OCI-LY7 (cell line): ENCODE results near the gene EDNRB. TPM values are rescaled to one million over a fixed set of nuclear protein-coding genes. Genes with fewer than 3 reads are reported as not detected.

Source experiments
- BruUV-seq: library from RNA; stranded (reverse); fragments of 400-500 nt; replicated peaks from 2 replicates; lab custom pipeline; 2021; lab: Mats Ljungman, UMichigan
- CTCF ChIA-PET: fragments of 300-600 bp; sonication (Branson Sonifier 250); formaldehyde crosslinking; loops from one replicate; lab custom pipeline; 2022; ENCODE audit warnings: antibody characterized with exemption; ENCODE audit not compliant: unreplicated experiment; lab: Charles Lee
- POLR2A ChIA-PET: fragments of 300-600 bp; sonication (Branson Sonifier 250); formaldehyde crosslinking; loops from one replicate; lab custom pipeline; 2022; ENCODE audit warnings: antibody characterized with exemption; lab: Charles Lee
- DNase-seq: peaks from one replicate; pipeline ENCODE4 v3.0.0-alpha.2; 2015; ENCODE audit warnings: low spot score
- H2AFZ ChIP-seq: fragments of 200-600 bp; sonication (generic), shearing (Covaris generic); 2 replicates; pipeline ENCODE4 v1.6.1; 2014; ENCODE audit warnings: mild to moderate bottlenecking, antibody characterized with exemption, low read length, moderate library complexity
- H3K27ac ChIP-seq: fragments of 200-600 bp; sonication (generic); 2 replicates; pipeline ENCODE4 v1.5.1; 2014; ENCODE audit warnings: mixed run types, low read depth, mild to moderate bottlenecking, moderate library complexity, low read length, inconsistent platforms; ENCODE audit not compliant: poor library complexity, severe bottlenecking
- H3K36me3 ChIP-seq: fragments of 200-600 bp; sonication (generic); 2 replicates; pipeline ENCODE4 v1.6.1; 2014; ENCODE audit warnings: mild to moderate bottlenecking, antibody characterized with exemption, low read length, moderate library complexity, mixed read lengths; ENCODE audit not compliant: insufficient read depth
- H3K4me1 ChIP-seq: fragments of 200-600 bp; sonication (generic); 2 replicates; pipeline ENCODE4 v1.5.1; 2014; ENCODE audit warnings: mild to moderate bottlenecking, low read length; ENCODE audit not compliant: insufficient read depth, poor library complexity, severe bottlenecking
- H3K4me2 ChIP-seq: fragments of 200-600 bp; sonication (generic); 2 replicates; pipeline ENCODE4 v1.6.1; 2014; ENCODE audit warnings: mild to moderate bottlenecking, low read length
- H3K4me3 ChIP-seq: fragments of 200-600 bp; sonication (generic); 2 replicates; pipeline ENCODE4 v1.5.1; 2014; ENCODE audit warnings: mild to moderate bottlenecking, low read depth, low read length; ENCODE audit not compliant: poor library complexity, severe bottlenecking
- H3K79me2 ChIP-seq: fragments of 200-600 bp; sonication (generic); 2 replicates; pipeline ENCODE4 v1.6.1; 2016; ENCODE audit warnings: low read depth, mild to moderate bottlenecking, low read length, moderate library complexity, mixed read lengths; ENCODE audit not compliant: insufficient read depth
- H3K9me2 ChIP-seq: fragments of 200-600 bp; sonication (generic); 2 replicates; pipeline ENCODE4 v1.6.1; 2016; ENCODE audit warnings: mild to moderate bottlenecking, low read length, mixed read lengths; ENCODE audit not compliant: insufficient read depth
- H3K9me3 ChIP-seq: fragments of 200-600 bp; sonication (generic); 2 replicates; pipeline ENCODE4 v1.6.1; 2014; ENCODE audit warnings: mild to moderate bottlenecking, mixed run types, low read length, mixed read lengths
- H4K20me1 ChIP-seq: fragments of 200-600 bp; sonication (generic); 2 replicates; pipeline ENCODE4 v1.6.1; 2014; ENCODE audit warnings: mild to moderate bottlenecking, antibody characterized with exemption, low read length, moderate library complexity, mixed read lengths; ENCODE audit not compliant: insufficient read depth
- CTCF ChIP-seq: fragments of 200-600 bp; sonication (generic); conservative IDR thresholded peaks from 2 replicates; pipeline ENCODE4 v1.5.1; 2014; ENCODE audit warnings: mild to moderate bottlenecking, antibody characterized with exemption, low read length, moderate library complexity, mixed read lengths
- EZH2phosphoT487 ChIP-seq: fragments of 200-600 bp; sonication (generic); IDR thresholded peaks from 2 replicates; pipeline ENCODE4 v1.6.1; 2018; ENCODE audit warnings: low read depth, borderline replicate concordance, mild to moderate bottlenecking, mixed run types, antibody characterized with exemption, low read length, moderate library complexity, mixed read lengths
- intact Hi-C: fragments of 100-400 bp; cut with micrococcal nuclease; formaldehyde crosslinking; loops from one replicate; pipeline ENCODE4 v1.10.0; 2022; ENCODE audit not compliant: unreplicated experiment
- total RNA-seq, 2 experiments: library from RNA; depleted of rRNA in 1 of 2; stranded (reverse); fragments of >200 nt in 1 of 2; shearing (Covaris generic) in 1 of 2; gene quantifications; 2 replicates each; pipeline ENCODE4 v1.2.3, GENCODE V29; 2014 to 2022

EDNRB gene
- total RNA-seq, 2 experiments from 2014 or later = not detected

GRCh38 chr13:77891486-77891885 is 27.1 kb downstream of the EDNRB start:
- Histone ChIP-seq H3K79me2 (no peaks in the 10 kb centered on the region), H3K9me2 (no peaks in the 10 kb centered on the region), H3K36me3 (no peaks in the 10 kb centered on the region), H3K4me2 (no peak overlapping the region), H3K4me3 (no peak overlapping the region), H3K9me3 (no peaks in the 10 kb centered on the region), H2AFZ (no peak overlapping the region), H4K20me1 (no peaks in the 10 kb centered on the region), H3K27ac (no peak overlapping the region), H3K4me1 (no peaks in the 10 kb centered on the region)
- CTCF ChIA-PET = no interaction called here
- TF ChIP-seq EZH2phosphoT487 (no peak), CTCF (no peak)
- POLR2A ChIA-PET = no interaction called here
- intact Hi-C loops = no loop called here
- DNase-seq = no peak
- no TSS peak for BruUV-seq

- intact Hi-C loops = no loop called here
- CTCF ChIA-PET = no interaction called here
These were observed 27.6 kb downstream of the EDNRB start for GRCh38 chr13:77891041-77891440.

GRCh38 chr13:77883328-77883727 is 35.3 kb downstream of the EDNRB start:
- ChIA-PET CTCF (no interaction called here), POLR2A (no interaction called here)
- no peaks in the 10 kb centered on the region for H3K9me2 ChIP-seq
- H3K27ac ChIP-seq = no peak overlapping the region
- H3K36me3 ChIP-seq = no peaks in the 10 kb centered on the region
- H3K9me3 ChIP-seq = no peaks in the 10 kb centered on the region
- TF ChIP-seq EZH2phosphoT487 (no peak), CTCF (no peak)
- no peak overlapping the region for H3K4me3 ChIP-seq
- intact Hi-C loops = no loop called here
- DNase-seq = no peak
- H2AFZ ChIP-seq = no peak overlapping the region
- H3K4me1 ChIP-seq = no peaks in the 10 kb centered on the region
- no peaks in the 10 kb centered on the region for H3K79me2 ChIP-seq
- BruUV-seq = no TSS peak
- no peak overlapping the region for H3K4me2 ChIP-seq
- H4K20me1 ChIP-seq = no peaks in the 10 kb centered on the region

More at GRCh38 chr13:77891041-77891440, 27.6 kb downstream of the EDNRB start:
- no peak for DNase-seq
- Histone ChIP-seq H3K4me2 (no peak overlapping the region), H3K79me2 (no peaks in the 10 kb centered on the region), H3K9me2 (no peaks in the 10 kb centered on the region), H3K4me3 (no peak overlapping the region), H3K36me3 (no peaks in the 10 kb centered on the region), H2AFZ (no peak overlapping the region), H3K27ac (no peak overlapping the region), H3K4me1 (no peaks in the 10 kb centered on the region), H3K9me3 (no peaks in the 10 kb centered on the region), H4K20me1 (no peaks in the 10 kb centered on the region)
- no TSS peak for BruUV-seq
- POLR2A ChIA-PET = no interaction called here
- TF ChIP-seq CTCF = no peak
- TF ChIP-seq EZH2phosphoT487 = no peak
